HepG2 (cell line): Measurements from ENCODE around the gene TDRD9. TPM values are rescaled to one million over a fixed set of nuclear protein-coding genes. Genes with fewer than 3 reads are reported as not detected.
A peak's percentile ranks its signal among the peaks of the same experiment; 100 is the strongest.

Source experiments
- ATAC-seq: fragments of 200-7000 bp; cut with Tn5 transposase; 3 replicates; pipeline ENCODE4 v1.9.1; 2020; ENCODE audit warnings: mild to moderate bottlenecking, moderate library complexity
- BruUV-seq: library from RNA; stranded (reverse); fragments of 400-500 nt; replicated peaks from 2 replicates; lab custom pipeline; 2021; lab: Mats Ljungman, UMichigan
- CTCF ChIA-PET: fragments of 300-600 bp; formaldehyde crosslinking; extraction: SDS; loops from one replicate; lab custom pipeline; 2021; ENCODE audit warnings: low total read pairs, inconsistent platforms, low intra/inter-chr PET ratio; lab: Yijun Ruan, JAX
- POLR2A ChIA-PET: fragments of 350-600 bp; sonication (Branson Sonifier 250); formaldehyde crosslinking; loops from one replicate; lab custom pipeline; 2020; ENCODE audit warnings: antibody characterized with exemption, inconsistent platforms; lab: Yijun Ruan, JAX
- DNase-seq: peaks from one replicate; pipeline ENCODE4 v3.0.0-alpha.2; 2015; ENCODE audit warnings: low spot score
- FAIRE-seq: peaks from 3 replicates; lab custom pipeline; 2011; peaks lifted over from hg19 to GRCh38; lab: Jason Lieb, UNC
- H2AFZ ChIP-seq: one replicate; pipeline ENCODE4 v1.6.1; 2011; ENCODE audit warnings: low read length, inconsistent platforms
- H3K27ac ChIP-seq: fragments of 300-600 bp; 3 replicates; pipeline ENCODE4 v1.8.0; 2011; ENCODE audit warnings: mixed run types, mild to moderate bottlenecking, mixed read lengths, low read length, inconsistent platforms; ENCODE audit not compliant: insufficient read depth; ENCODE audit errors: extremely low read length
- H3K27me3 ChIP-seq, 2 experiments: fragments of 200-600 bp in 1 of 2; 2 replicates in 1 of 2; 3 replicates in 1 of 2; pipeline versions ENCODE4 v1.6.0 to v1.8.0; 2011; ENCODE audit warnings: low read length in 2 of 2, mild to moderate bottlenecking in 2 of 2, moderate library complexity in 2 of 2, inconsistent platforms in 1 of 2; ENCODE audit not compliant: insufficient read depth in 2 of 2, control insufficient read depth in 1 of 2
- H3K36me3 ChIP-seq, 2 experiments: fragments of 200-600 bp in 1 of 2; replicated peaks in 1 of 2; 2 replicates in 1 of 2; 3 replicates in 1 of 2; pipeline versions ENCODE4 v1.5.1 to v1.8.0; 2011; ENCODE audit warnings: low read length in 2 of 2, inconsistent platforms in 1 of 2; ENCODE audit not compliant: insufficient read depth in 2 of 2, control insufficient read depth in 1 of 2
- H3K4me1 ChIP-seq: 2 replicates; pipeline ENCODE4 v1.5.1; 2012; ENCODE audit warnings: low read length, inconsistent platforms; ENCODE audit not compliant: insufficient read depth
- H3K4me2 ChIP-seq: 2 replicates; pipeline ENCODE4 v1.6.0; 2011; ENCODE audit warnings: low read depth, low read length, inconsistent platforms
- H3K4me3 ChIP-seq, 3 experiments: fragments of 200-600 bp in 1 of 3; sonication (generic), shearing (Covaris generic) in 1 of 3; replicated peaks in 1 of 3; 2 replicates each; pipeline ENCODE4 v1.5.1; 2011 to 2016; ENCODE audit warnings: low read length in 3 of 3, inconsistent platforms in 2 of 3, low read depth in 2 of 3, mild to moderate bottlenecking in 2 of 3, control low read depth in 1 of 3, mixed read lengths in 1 of 3; ENCODE audit not compliant: insufficient read depth in 1 of 3
- H3K79me2 ChIP-seq: one replicate; pipeline ENCODE4 v1.6.1; 2011; ENCODE audit warnings: low read length, inconsistent platforms; ENCODE audit not compliant: insufficient read depth
- H3K9ac ChIP-seq: 2 replicates; pipeline ENCODE4 v1.6.0; 2011; ENCODE audit warnings: mild to moderate bottlenecking, low read depth, low read length, inconsistent platforms; ENCODE audit not compliant: insufficient read depth
- H3K9me3 ChIP-seq: 2 replicates; pipeline ENCODE4 v1.5.1; 2012; ENCODE audit warnings: mild to moderate bottlenecking, low read length
- H4K20me1 ChIP-seq: 2 replicates; pipeline ENCODE4 v1.6.0; 2011; ENCODE audit warnings: inconsistent platforms, mild to moderate bottlenecking, low read length, moderate library complexity; ENCODE audit not compliant: insufficient read depth
- ASH2L ChIP-seq: fragments of 300-600, 200-600 bp; sonication (generic); IDR thresholded peaks from 2 replicates; pipeline ENCODE4 v1.7.0; 2017; ENCODE audit warnings: low read depth, mild to moderate bottlenecking, moderate library complexity, mixed read lengths, low read length; ENCODE audit not compliant: insufficient read length
- HDAC2 ChIP-seq: sonication (generic); formaldehyde crosslinking; IDR thresholded peaks from 2 replicates; pipeline ENCODE4 v1.4.0; 2020; ENCODE audit warnings: missing genetic modification reagents
- NR3C1 ChIP-seq: sonication (generic); formaldehyde crosslinking; IDR thresholded peaks from 2 replicates; pipeline ENCODE4 v1.4.0; 2020; ENCODE audit warnings: missing genetic modification reagents
- POGZ ChIP-seq: sonication (generic); formaldehyde crosslinking; IDR thresholded peaks from 2 replicates; pipeline ENCODE4 v1.4.0; 2020; ENCODE audit warnings: mild to moderate bottlenecking, missing genetic modification reagents
- RBFOX2 ChIP-seq: fragments of 200-400 bp; formaldehyde crosslinking; IDR thresholded peaks from 2 replicates; pipeline ENCODE4 v1.6.1; 2017; ENCODE audit warnings: low read depth, mild to moderate bottlenecking, low read length
- ZBTB7A ChIP-seq: sonication (generic); formaldehyde crosslinking; IDR thresholded peaks from 2 replicates; pipeline ENCODE4 v1.8.0; 2022; ENCODE audit warnings: mild to moderate bottlenecking, missing genetic modification reagents
- ZNF530 ChIP-seq: sonication (generic); formaldehyde crosslinking; IDR thresholded peaks from 2 replicates; pipeline ENCODE4 v1.5.0; 2020; ENCODE audit warnings: low read depth, mild to moderate bottlenecking, missing genetic modification reagents
- WGBS: methylation state at CpG from one replicate; pipeline ENCODE4 v1.1.6; 2017; ENCODE audit warnings: low lambda C conversion rate; 5-methylcytosine and 5-hydroxymethylcytosine counted together
- in situ Hi-C: cut with HindIII; loops from 2 replicates; pipeline ENCODE4 v1.10.0; 2017; ENCODE audit warnings: low pct_unique_long_range_greater_than_20kb; ENCODE audit not compliant: extremely low pct_ligation_motif_present
- intact Hi-C: fragments of 100-400 bp; cut with micrococcal nuclease; formaldehyde crosslinking; loops from one replicate; pipeline ENCODE4 v1.10.0; 2022; ENCODE audit not compliant: unreplicated experiment
- polyA plus RNA-seq, 8 experiments: library from polyadenylated mRNA; depleted of rRNA in 3 of 8; stranded (reverse) in 7 of 8; unstranded in 1 of 8; fragments of >200 nt; fragmentation: Illumina TruSeq in 4 of 8; extraction: Trizol in 4 of 8; gene quantifications; 2 replicates each; pipeline versions ENCODE4 v1.2.1 to v1.2.3, GENCODE V29; 2011 to 2016; ENCODE audit warnings: low read depth in 4 of 8, missing spikeins in 1 of 8, mixed read lengths in 1 of 8; ENCODE audit not compliant: insufficient read depth in 1 of 8
- total RNA-seq, 5 experiments: library from RNA; depleted of rRNA; stranded (reverse); fragments of >200 nt; fragmentation: Illumina TruSeq; extraction: Trizol; gene quantifications; 2 replicates each; pipeline ENCODE4 v1.2.3, GENCODE V29; 2016; ENCODE audit warnings: low read depth in 1 of 5
- TF ChIP-seq, protein P1 (sequence below): IDR thresholded peaks from 2 replicates; pipeline ENCODE4 v1.6.1; 2016; ENCODE audit warnings: low read depth, borderline replicate concordance
- TF ChIP-seq, protein P2 (sequence below), 2 experiments: fragments of 450-650 bp in 1 of 2; sonication (generic) in 1 of 2; formaldehyde crosslinking in 1 of 2; IDR thresholded peaks; 2 replicates each; pipeline versions ENCODE4 v1.6.1 to v1.8.0; 2016 to 2022; ENCODE audit warnings: antibody characterized with exemption in 1 of 2, mild to moderate bottlenecking in 1 of 2, missing genetic modification reagents in 1 of 2

TDRD9 gene
- total and polyA plus RNA-seq, 2 of the 13 experiments (the other 11 are each of a cell fraction or from before 2014, with no cell fraction given) = not detected

- ChIA-PET CTCF (interaction anchor here (1.4 to 2.8 kb wide), 2 partner anchors 53 to 60 kb away, joined by 4 to 37 read pairs; no protein-coding TSS in a partner anchor), POLR2A (no interaction called here)
- in situ Hi-C loops (no loop called here), intact Hi-C loops (no loop called here)
- no peak overlapping the region for H3K9ac ChIP-seq
- no peak overlapping the region for H3K4me2 ChIP-seq
- no peak overlapping the region for H3K4me3 ChIP-seq
- no peaks in the 10 kb centered on the region for H3K4me1 ChIP-seq
- H3K27ac ChIP-seq = no peak overlapping the region
- TF ChIP-seq RBFOX2 (no peak), NR3C1 (CRISPR knock-in tag) (no peak), ASH2L (no peak), HDAC2 (CRISPR knock-in tag) (no peak), POGZ (no peak), ZNF530 (CRISPR knock-in tag) (no peak), ZBTB7A (CRISPR knock-in tag) (no peak)
- 7% methylated on average over 5 of the region's 5 CpGs for WGBS
- peaks cover 0 to 19% of the 10 kb centered on the region in 2 experiments; a peak in 3 of 5 replicates for H3K27me3 ChIP-seq
- ATAC-seq (no peak), DNase-seq (no peak), FAIRE-seq (no peak)
- no peaks in the 10 kb centered on the region for H3K79me2 ChIP-seq
- H3K9me3 ChIP-seq = peaks cover 7% of the 10 kb centered on the region; the same call in 1 of the 2 replicates
- H2AFZ ChIP-seq = no peak overlapping the region
- BruUV-seq = no TSS peak
- no peaks in the 10 kb centered on the region for H4K20me1 ChIP-seq
- H3K36me3 ChIP-seq = no peaks in the 10 kb centered on the region
Measured at GRCh38 chr14:104076743-104077142, 148.5 kb downstream of the TDRD9 start.

DNA sequence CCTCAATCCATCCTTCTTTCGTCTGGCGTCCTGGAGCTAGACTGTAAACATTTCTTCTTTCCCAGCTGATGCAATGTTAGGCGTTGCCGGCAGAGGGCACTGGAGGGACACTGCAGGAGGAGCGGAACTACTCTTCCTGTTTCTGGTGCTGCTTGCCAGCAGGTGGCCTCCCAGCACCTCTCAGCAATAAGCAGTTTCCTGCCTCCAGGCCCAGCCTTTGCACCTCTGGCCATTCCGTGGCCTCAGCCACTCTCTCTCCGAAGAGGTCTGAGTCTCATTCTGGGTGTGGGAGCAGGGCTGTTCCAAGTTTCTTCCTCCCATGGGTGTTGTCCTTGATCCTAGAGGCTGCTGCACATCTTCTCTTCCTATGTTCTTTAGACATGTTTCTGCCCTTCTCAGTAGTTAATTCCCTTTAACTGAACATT lies 149.8 kb downstream of the TDRD9 start:
- peak; percentile 95 for FAIRE-seq
- H3K9ac ChIP-seq = no peak overlapping the region
- no peak overlapping the region for H3K4me3 ChIP-seq
- intact Hi-C loops (loop anchor here (1.0 kb wide), 1 partner anchor 53 kb away; no protein-coding TSS in a partner anchor), in situ Hi-C loops (no loop called here)
- no peak overlapping the region for H3K27ac ChIP-seq
- H4K20me1 ChIP-seq = no peaks in the 10 kb centered on the region
- H2AFZ ChIP-seq = no peak overlapping the region
- H3K4me1 ChIP-seq = no peaks in the 10 kb centered on the region
- H3K79me2 ChIP-seq = no peaks in the 10 kb centered on the region
- WGBS = 0% methylated on average over 6 of the region's 7 CpGs
- ChIA-PET POLR2A (no interaction called here), CTCF (interaction anchor here (0.7 to 2.8 kb wide), 7 partner anchors 16 to 562 kb away, joined by 3 to 37 read pairs (median 4); no protein-coding TSS in a partner anchor)
- ATAC-seq = peak; percentile 97
- BruUV-seq = no TSS peak
- peaks cover 7% of the 10 kb centered on the region; the same call in 1 of the 2 replicates for H3K9me3 ChIP-seq
- peak; percentile 86 for DNase-seq
- no peak overlapping the region for H3K4me2 ChIP-seq
- H3K36me3 ChIP-seq = no peaks in the 10 kb centered on the region
- H3K27me3 ChIP-seq = peaks cover 0 to 31% of the 10 kb centered on the region in 2 experiments; a peak in 3 of 5 replicates
- TF ChIP-seq, protein P1, sequence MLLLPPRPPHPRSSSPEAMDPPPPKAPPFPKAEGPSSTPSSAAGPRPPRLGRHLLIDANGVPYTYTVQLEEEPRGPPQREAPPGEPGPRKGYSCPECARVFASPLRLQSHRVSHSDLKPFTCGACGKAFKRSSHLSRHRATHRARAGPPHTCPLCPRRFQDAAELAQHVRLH = peak; percentile 53; the same call in 1 of the 2 replicates
- TF ChIP-seq, protein P2, sequence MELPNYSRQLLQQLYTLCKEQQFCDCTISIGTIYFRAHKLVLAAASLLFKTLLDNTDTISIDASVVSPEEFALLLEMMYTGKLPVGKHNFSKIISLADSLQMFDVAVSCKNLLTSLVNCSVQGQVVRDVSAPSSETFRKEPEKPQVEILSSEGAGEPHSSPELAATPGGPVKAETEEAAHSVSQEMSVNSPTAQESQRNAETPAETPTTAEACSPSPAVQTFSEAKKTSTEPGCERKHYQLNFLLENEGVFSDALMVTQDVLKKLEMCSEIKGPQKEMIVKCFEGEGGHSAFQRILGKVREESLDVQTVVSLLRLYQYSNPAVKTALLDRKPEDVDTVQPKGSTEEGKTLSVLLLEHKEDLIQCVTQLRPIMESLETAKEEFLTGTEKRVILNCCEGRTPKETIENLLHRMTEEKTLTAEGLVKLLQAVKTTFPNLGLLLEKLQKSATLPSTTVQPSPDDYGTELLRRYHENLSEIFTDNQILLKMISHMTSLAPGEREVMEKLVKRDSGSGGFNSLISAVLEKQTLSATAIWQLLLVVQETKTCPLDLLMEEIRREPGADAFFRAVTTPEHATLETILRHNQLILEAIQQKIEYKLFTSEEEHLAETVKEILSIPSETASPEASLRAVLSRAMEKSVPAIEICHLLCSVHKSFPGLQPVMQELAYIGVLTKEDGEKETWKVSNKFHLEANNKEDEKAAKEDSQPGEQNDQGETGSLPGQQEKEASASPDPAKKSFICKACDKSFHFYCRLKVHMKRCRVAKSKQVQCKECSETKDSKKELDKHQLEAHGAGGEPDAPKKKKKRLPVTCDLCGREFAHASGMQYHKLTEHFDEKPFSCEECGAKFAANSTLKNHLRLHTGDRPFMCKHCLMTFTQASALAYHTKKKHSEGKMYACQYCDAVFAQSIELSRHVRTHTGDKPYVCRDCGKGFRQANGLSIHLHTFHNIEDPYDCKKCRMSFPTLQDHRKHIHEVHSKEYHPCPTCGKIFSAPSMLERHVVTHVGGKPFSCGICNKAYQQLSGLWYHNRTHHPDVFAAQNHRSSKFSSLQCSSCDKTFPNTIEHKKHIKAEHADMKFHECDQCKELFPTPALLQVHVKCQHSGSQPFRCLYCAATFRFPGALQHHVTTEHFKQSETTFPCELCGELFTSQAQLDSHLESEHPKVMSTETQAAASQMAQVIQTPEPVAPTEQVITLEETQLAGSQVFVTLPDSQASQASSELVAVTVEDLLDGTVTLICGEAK (IDR thresholded peaks at IDR 0.05) = no peak
- TF ChIP-seq, protein P2 (CRISPR knock-in tag; IDR thresholded peaks at IDR 0.05) = 0 out of 2 replicates have a peak, but pooled peaks have one; percentile 27
